Uterus (tissue), 4 donors: ENCODE measurements around the gene TMEM94. TPM values are rescaled to one million over a fixed set of nuclear protein-coding genes. Genes with fewer than 3 reads are reported as not detected.
"Not testable (repeated sequence)": the region's sequence is repeated elsewhere in the genome, so short reads cannot be mapped to it uniquely, and the experiment has no call there.

Source experiments
- DNase-seq, 2 donors: peaks; one replicate each; pipeline ENCODE4 v3.0.0-alpha.2; 2019 to 2020
- H3K27ac ChIP-seq, 2 donors: fragments of 200-600 bp; sonication (generic); 1 replicate in 1 of 2; 2 replicates in 1 of 2; pipeline ENCODE4 v1.5.1; 2016 to 2018
- H3K27me3 ChIP-seq, 2 donors: fragments of 200-600 bp; sonication (generic); one replicate each; pipeline ENCODE4 v1.5.1; 2018 to 2019; ENCODE audit warnings: control low read depth in 1 of 2
- H3K36me3 ChIP-seq, 2 donors: fragments of 200-600 bp; sonication (generic); one replicate each; pipeline ENCODE4 v1.5.1; 2019; ENCODE audit warnings: control low read depth in 1 of 2
- H3K4me1 ChIP-seq, 2 donors: fragments of 200-600 bp; sonication (generic); one replicate each; pipeline ENCODE4 v1.5.1; 2018 to 2019; ENCODE audit warnings: control low read depth in 1 of 2
- H3K4me3 ChIP-seq, 2 donors: fragments of 200-600 bp; sonication (generic); 1 replicate in 1 of 2; 2 replicates in 1 of 2; pipeline ENCODE4 v1.5.1; 2018 to 2019; ENCODE audit warnings: mild to moderate bottlenecking in 1 of 2
- H3K9me3 ChIP-seq, 2 donors: fragments of 200-600 bp; sonication (generic); one replicate each; pipeline ENCODE4 v1.5.1; 2019; ENCODE audit warnings: control low read depth in 1 of 2
- POLR2A ChIP-seq, 2 donors: fragments of 450-650 bp; IDR thresholded peaks; one replicate each; pipeline ENCODE4 v1.6.1; 2016; ENCODE audit warnings: antibody characterized with exemption in 2 of 2, mild to moderate bottlenecking in 1 of 2, moderate library complexity in 1 of 2
- intact Hi-C: fragments of 100-400 bp; cut with DNase I; formaldehyde crosslinking; loops from one replicate; pipeline ENCODE4 v1.15.1; 2023; ENCODE audit warnings: low total_unique reads
- total RNA-seq, 4 donors: library from RNA; depleted of rRNA in 3 of 4; stranded (reverse); fragments of >200 nt in 3 of 4; gene quantifications; one replicate each; pipeline versions ENCODE4 v1.1.0 to v1.2.4, GENCODE V29; 2014 to 2023
- TF ChIP-seq, protein P1 (sequence below), 4 experiments: fragments of 200-600 bp in 2 of 4; fragments of 450-650 bp in 2 of 4; sonication (generic) in 2 of 4; IDR thresholded peaks; one replicate each; pipeline ENCODE4 v1.5.1; 2016 to 2019; ENCODE audit warnings: antibody characterized with exemption in 4 of 4, mild to moderate bottlenecking in 2 of 4, moderate library complexity in 1 of 4
- donor health status: DM: yes; HTN: yes; CAD: no.

Gene TMEM94
- total RNA-seq, 4 donors from 2014 or later: 3.8 to 91.2 (median 26.0) TPM

DNA sequence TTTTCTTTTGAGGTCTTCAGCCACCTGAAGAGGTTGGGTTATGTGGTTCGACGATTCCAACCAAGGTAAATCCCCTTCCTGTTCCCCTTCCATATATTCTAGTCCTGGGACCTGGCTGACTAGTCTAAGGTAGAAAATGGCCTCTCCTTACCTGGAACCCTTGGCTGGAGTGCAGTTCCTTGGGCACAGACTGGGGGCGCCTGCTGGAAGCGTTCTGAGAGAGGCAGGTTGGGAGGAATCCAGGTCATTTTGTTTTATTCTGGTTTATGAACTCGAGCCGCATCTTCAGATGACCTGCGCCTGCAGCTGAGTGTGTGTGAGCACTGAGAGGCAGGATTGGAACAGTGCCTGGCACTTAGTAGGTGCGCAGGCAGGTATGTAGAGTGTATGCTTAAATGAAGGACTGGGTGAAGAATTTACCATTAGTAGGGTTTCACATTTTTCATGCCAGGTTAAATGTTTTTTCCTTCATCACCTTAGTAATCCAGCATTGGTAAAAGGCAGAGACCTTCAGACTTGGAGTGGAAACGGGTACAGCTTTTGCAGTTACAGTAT, 62.6 kb downstream of the TMEM94 start:
- Histone ChIP-seq H3K27ac (no peak overlapping the region), H3K4me1 (peaks cover 2 to 7% of the 10 kb centered on the region in 2 donors), H3K9me3 (no peaks in the 10 kb centered on the region), H3K27me3 (no peaks in the 10 kb centered on the region), H3K4me3 (no peak overlapping the region), H3K36me3 (no peaks in the 10 kb centered on the region)
- DNase-seq: no peak
- TF ChIP-seq POLR2A (IDR thresholded peaks at IDR 0.05): no peak
- TF ChIP-seq, protein P1, sequence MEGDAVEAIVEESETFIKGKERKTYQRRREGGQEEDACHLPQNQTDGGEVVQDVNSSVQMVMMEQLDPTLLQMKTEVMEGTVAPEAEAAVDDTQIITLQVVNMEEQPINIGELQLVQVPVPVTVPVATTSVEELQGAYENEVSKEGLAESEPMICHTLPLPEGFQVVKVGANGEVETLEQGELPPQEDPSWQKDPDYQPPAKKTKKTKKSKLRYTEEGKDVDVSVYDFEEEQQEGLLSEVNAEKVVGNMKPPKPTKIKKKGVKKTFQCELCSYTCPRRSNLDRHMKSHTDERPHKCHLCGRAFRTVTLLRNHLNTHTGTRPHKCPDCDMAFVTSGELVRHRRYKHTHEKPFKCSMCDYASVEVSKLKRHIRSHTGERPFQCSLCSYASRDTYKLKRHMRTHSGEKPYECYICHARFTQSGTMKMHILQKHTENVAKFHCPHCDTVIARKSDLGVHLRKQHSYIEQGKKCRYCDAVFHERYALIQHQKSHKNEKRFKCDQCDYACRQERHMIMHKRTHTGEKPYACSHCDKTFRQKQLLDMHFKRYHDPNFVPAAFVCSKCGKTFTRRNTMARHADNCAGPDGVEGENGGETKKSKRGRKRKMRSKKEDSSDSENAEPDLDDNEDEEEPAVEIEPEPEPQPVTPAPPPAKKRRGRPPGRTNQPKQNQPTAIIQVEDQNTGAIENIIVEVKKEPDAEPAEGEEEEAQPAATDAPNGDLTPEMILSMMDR (IDR thresholded peaks at IDR 0.05): no peak
- intact Hi-C loops: loop anchor here (5.0 kb wide), 2 partner anchors 92 to 232 kb away; partner anchors contain the start of gene SLC25A19

DNA sequence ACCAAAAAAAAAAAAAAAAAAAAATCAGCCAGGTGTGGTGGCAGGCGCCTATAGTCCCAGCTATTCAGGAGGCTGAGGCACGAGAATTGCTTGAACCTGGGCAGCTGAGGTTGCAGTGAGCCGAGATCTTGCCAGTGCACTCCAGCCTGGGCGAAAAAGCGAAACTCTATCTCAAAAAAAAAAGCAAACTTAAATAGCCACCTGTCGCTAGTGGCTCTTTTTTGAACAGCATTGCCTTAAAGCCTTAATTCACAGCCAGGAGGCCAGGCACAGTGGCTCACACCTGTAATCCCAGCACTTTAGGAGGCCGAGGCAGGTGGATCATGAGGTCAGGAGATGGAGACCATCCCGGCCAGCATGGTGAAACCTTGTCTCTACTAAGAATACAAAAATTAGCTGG, 64.0 kb downstream of the TMEM94 start:
- H3K27me3 ChIP-seq: not testable (repeated sequence)

DNA sequence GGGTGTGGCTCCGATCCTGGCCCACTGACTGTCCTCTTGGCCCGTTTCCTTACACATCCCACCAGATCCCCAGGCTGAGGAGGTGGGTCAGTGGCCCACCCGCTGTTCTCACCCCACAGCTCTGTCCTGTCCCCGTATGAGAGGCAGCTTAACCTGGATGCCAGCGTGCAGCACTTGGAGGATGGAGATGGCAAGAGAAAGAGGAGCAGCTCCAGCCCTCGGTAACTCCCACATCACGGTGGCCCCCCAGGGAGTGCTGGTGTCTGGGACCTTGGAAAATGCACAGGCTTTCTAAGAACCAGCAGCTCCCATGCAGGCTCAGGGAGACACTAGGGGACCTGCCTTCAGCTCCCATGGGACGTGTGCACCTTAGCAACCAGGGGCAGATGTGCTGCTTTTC, 64.9 kb downstream of the TMEM94 start:
- DNase-seq: no peak
- Histone ChIP-seq H3K36me3 (no peaks in the 10 kb centered on the region), H3K4me3 (no peak overlapping the region), H3K27ac (no peak overlapping the region), H3K27me3 (no peaks in the 10 kb centered on the region), H3K9me3 (no peaks in the 10 kb centered on the region), H3K4me1 (peaks cover 7 to 10% of the 10 kb centered on the region in 2 donors)
- intact Hi-C loops: loop anchor here (10.0 kb wide), 1 partner anchor 196 kb away; no protein-coding TSS in a partner anchor
- TF ChIP-seq POLR2A (IDR thresholded peaks at IDR 0.05): no peak
- TF ChIP-seq, protein P1 (IDR thresholded peaks at IDR 0.05): no peak

More for the DNA sequence above, 64.0 kb downstream of the TMEM94 start:
- DNase-seq, H3K27ac ChIP-seq, H3K4me1 ChIP-seq, H3K4me3 ChIP-seq, H3K9me3 ChIP-seq, H3K36me3 ChIP-seq: not testable (repeated sequence)
- intact Hi-C loops: loop anchor here (10.0 kb wide), 1 partner anchor 196 kb away; no protein-coding TSS in a partner anchor

DNA sequence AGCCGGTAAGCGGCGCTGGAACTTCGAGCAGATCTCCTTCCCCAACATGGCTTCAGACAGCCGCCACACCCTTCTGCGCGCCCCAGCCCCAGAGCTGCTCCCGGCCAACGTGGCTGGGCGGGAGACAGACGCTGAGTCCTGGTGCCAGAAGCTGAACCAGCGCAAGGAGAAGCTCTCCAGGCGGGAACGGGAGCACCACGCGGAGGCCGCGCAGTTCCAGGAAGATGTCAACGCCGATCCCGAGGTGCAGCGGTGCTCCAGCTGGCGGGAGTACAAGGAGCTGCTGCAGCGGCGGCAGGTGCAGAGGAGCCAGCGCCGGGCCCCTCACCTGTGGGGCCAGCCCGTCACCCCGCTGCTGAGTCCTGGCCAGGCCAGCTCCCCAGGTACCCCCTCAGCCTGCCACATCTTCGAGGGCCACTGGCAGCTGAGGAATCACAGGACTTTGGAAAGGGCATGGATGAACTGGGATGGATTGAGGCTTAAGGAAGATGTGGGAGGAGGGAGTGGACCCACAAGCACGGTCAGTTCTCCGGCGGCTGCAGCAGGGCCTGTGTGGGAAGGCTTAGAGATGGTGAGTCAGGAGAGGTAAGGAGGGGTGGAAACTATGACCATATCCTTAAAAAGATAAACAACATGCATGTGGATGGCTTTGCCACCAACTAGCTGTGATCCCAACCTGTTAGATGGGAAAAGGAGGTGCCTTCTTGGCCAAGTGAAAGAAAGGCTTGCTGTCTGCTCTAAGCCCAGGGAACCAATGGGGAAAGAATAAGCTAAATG, 65.7 kb downstream of the TMEM94 start:
- no peak overlapping the region for H3K4me3 ChIP-seq
- no peaks in the 10 kb centered on the region for H3K27me3 ChIP-seq

DNA sequence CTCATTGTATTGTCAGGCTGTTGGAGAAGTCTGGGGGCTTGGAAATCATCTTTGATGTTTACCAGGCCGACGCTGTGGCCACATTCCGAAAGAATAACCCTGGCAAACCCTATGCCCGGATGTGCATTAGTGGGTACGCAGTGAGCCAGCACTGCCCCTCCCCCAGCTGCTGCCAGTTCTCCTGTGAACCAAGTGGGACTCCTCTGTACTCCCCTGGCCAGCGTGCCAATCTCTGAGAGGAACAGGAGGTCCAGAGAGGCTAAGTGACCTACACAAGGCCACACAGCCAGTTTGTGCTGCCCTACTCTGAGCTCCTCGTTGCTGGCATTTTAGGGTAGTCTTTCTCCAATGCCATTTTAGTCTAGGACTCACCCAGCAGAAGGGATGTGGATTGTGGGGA, 67.2 kb downstream of the TMEM94 start:
- Histone ChIP-seq H3K4me1 (peaks cover 0 to 10% of the 10 kb centered on the region in 2 donors), H3K9me3 (no peaks in the 10 kb centered on the region), H3K27me3 (no peaks in the 10 kb centered on the region), H3K4me3 (no peak overlapping the region), H3K36me3 (no peaks in the 10 kb centered on the region), H3K27ac (no peak overlapping the region)
- no peak for TF ChIP-seq POLR2A (IDR thresholded peaks at IDR 0.05)
- TF ChIP-seq, protein P1 (IDR thresholded peaks at IDR 0.05): no peak
- intact Hi-C loops: loop anchor here (10.0 kb wide), 1 partner anchor 199 kb away; no protein-coding TSS in a partner anchor
- no peak for DNase-seq

More for the DNA sequence above, 65.7 kb downstream of the TMEM94 start:
- no peak for DNase-seq
- no peaks in the 10 kb centered on the region for H3K9me3 ChIP-seq
- H3K36me3 ChIP-seq: no peaks in the 10 kb centered on the region
- no peak overlapping the region for H3K27ac ChIP-seq
- TF ChIP-seq POLR2A (IDR thresholded peaks at IDR 0.05): no peak
- TF ChIP-seq, protein P1 (IDR thresholded peaks at IDR 0.05): no peak
- intact Hi-C loops: loop anchor here (10.0 kb wide), 1 partner anchor 197 kb away; no protein-coding TSS in a partner anchor
- H3K4me1 ChIP-seq: peaks cover 7 to 10% of the 10 kb centered on the region in 2 donors
